HepG2 (cell line): ENCODE results near the gene UNC5B. TPM values are rescaled to one million over a fixed set of nuclear protein-coding genes. Genes with fewer than 3 reads are reported as not detected.

Source experiments
- ATAC-seq: fragments of 200-7000 bp; cut with Tn5 transposase; 3 replicates; pipeline ENCODE4 v1.9.1; 2020; ENCODE audit warnings: mild to moderate bottlenecking, moderate library complexity
- BruUV-seq: library from RNA; stranded (reverse); fragments of 400-500 nt; replicated peaks from 2 replicates; lab custom pipeline; 2021; lab: Mats Ljungman, UMichigan
- CTCF ChIA-PET: fragments of 300-600 bp; formaldehyde crosslinking; extraction: SDS; loops from one replicate; lab custom pipeline; 2021; ENCODE audit warnings: low total read pairs, inconsistent platforms, low intra/inter-chr PET ratio; lab: Yijun Ruan, JAX
- POLR2A ChIA-PET: fragments of 350-600 bp; sonication (Branson Sonifier 250); formaldehyde crosslinking; loops from one replicate; lab custom pipeline; 2020; ENCODE audit warnings: antibody characterized with exemption, inconsistent platforms; lab: Yijun Ruan, JAX
- DNase-seq: peaks from one replicate; pipeline ENCODE4 v3.0.0-alpha.2; 2015; ENCODE audit warnings: low spot score
- FAIRE-seq: peaks from 3 replicates; lab custom pipeline; 2011; peaks lifted over from hg19 to GRCh38; lab: Jason Lieb, UNC
- H2AFZ ChIP-seq: one replicate; pipeline ENCODE4 v1.6.1; 2011; ENCODE audit warnings: low read length, inconsistent platforms
- H3K27ac ChIP-seq: fragments of 300-600 bp; 3 replicates; pipeline ENCODE4 v1.8.0; 2011; ENCODE audit warnings: mixed run types, mild to moderate bottlenecking, mixed read lengths, low read length, inconsistent platforms; ENCODE audit not compliant: insufficient read depth; ENCODE audit errors: extremely low read length
- H3K27me3 ChIP-seq, 2 experiments: fragments of 200-600 bp in 1 of 2; 2 replicates in 1 of 2; 3 replicates in 1 of 2; pipeline versions ENCODE4 v1.6.0 to v1.8.0; 2011; ENCODE audit warnings: low read length in 2 of 2, mild to moderate bottlenecking in 2 of 2, moderate library complexity in 2 of 2, inconsistent platforms in 1 of 2; ENCODE audit not compliant: insufficient read depth in 2 of 2, control insufficient read depth in 1 of 2
- H3K36me3 ChIP-seq, 2 experiments: fragments of 200-600 bp in 1 of 2; replicated peaks in 1 of 2; 2 replicates in 1 of 2; 3 replicates in 1 of 2; pipeline versions ENCODE4 v1.5.1 to v1.8.0; 2011; ENCODE audit warnings: low read length in 2 of 2, inconsistent platforms in 1 of 2; ENCODE audit not compliant: insufficient read depth in 2 of 2, control insufficient read depth in 1 of 2
- H3K4me1 ChIP-seq: 2 replicates; pipeline ENCODE4 v1.5.1; 2012; ENCODE audit warnings: low read length, inconsistent platforms; ENCODE audit not compliant: insufficient read depth
- H3K4me2 ChIP-seq: 2 replicates; pipeline ENCODE4 v1.6.0; 2011; ENCODE audit warnings: low read depth, low read length, inconsistent platforms
- H3K4me3 ChIP-seq, 3 experiments: fragments of 200-600 bp in 1 of 3; sonication (generic), shearing (Covaris generic) in 1 of 3; replicated peaks in 1 of 3; 2 replicates each; pipeline ENCODE4 v1.5.1; 2011 to 2016; ENCODE audit warnings: low read length in 3 of 3, inconsistent platforms in 2 of 3, low read depth in 2 of 3, mild to moderate bottlenecking in 2 of 3, control low read depth in 1 of 3, mixed read lengths in 1 of 3; ENCODE audit not compliant: insufficient read depth in 1 of 3
- H3K79me2 ChIP-seq: one replicate; pipeline ENCODE4 v1.6.1; 2011; ENCODE audit warnings: low read length, inconsistent platforms; ENCODE audit not compliant: insufficient read depth
- H3K9ac ChIP-seq: 2 replicates; pipeline ENCODE4 v1.6.0; 2011; ENCODE audit warnings: mild to moderate bottlenecking, low read depth, low read length, inconsistent platforms; ENCODE audit not compliant: insufficient read depth
- H3K9me3 ChIP-seq: 2 replicates; pipeline ENCODE4 v1.5.1; 2012; ENCODE audit warnings: mild to moderate bottlenecking, low read length
- H4K20me1 ChIP-seq: 2 replicates; pipeline ENCODE4 v1.6.0; 2011; ENCODE audit warnings: inconsistent platforms, mild to moderate bottlenecking, low read length, moderate library complexity; ENCODE audit not compliant: insufficient read depth
- BHLHE40 ChIP-seq: IDR thresholded peaks from 2 replicates; pipeline ENCODE4 v1.6.1; 2011; ENCODE audit warnings: low read length, improper control_type of control experiment
- FOXA1 ChIP-seq, 2 experiments: fragments of 450-650 bp in 1 of 2; sonication (generic) in 1 of 2; formaldehyde crosslinking in 1 of 2; IDR thresholded peaks; 2 replicates each; pipeline versions ENCODE4 v1.4.0 to v1.6.1; 2016 to 2020; ENCODE audit warnings: missing genetic modification reagents in 1 of 2
- FOXA3 ChIP-seq: IDR thresholded peaks from 2 replicates; pipeline ENCODE4 v1.6.1; 2016; ENCODE audit warnings: missing genetic modification reagents, missing compliant biosample characterization
- FOXO4 ChIP-seq: sonication (generic); formaldehyde crosslinking; conservative IDR thresholded peaks from 2 replicates; pipeline ENCODE4 v1.8.1; 2023; ENCODE audit warnings: missing genetic modification reagents
- GATAD2A ChIP-seq: IDR thresholded peaks from 2 replicates; pipeline ENCODE4 v1.6.1; 2016
- HHEX ChIP-seq: IDR thresholded peaks from 2 replicates; pipeline ENCODE4 v1.6.1; 2016; ENCODE audit warnings: control low read depth
- KLF12 ChIP-seq: sonication (generic); formaldehyde crosslinking; IDR thresholded peaks from 2 replicates; pipeline ENCODE4 v1.4.0; 2020; ENCODE audit warnings: missing genetic modification reagents, borderline replicate concordance
- MZF1 ChIP-seq: sonication (generic); formaldehyde crosslinking; IDR thresholded peaks from 2 replicates; pipeline ENCODE4 v1.8.1; 2023; ENCODE audit warnings: mild to moderate bottlenecking, missing genetic modification reagents, borderline replicate concordance
- NR2F6 ChIP-seq, 2 experiments: IDR thresholded peaks; 2 replicates each; pipeline ENCODE4 v1.6.1; 2016; ENCODE audit warnings: antibody characterized with exemption in 1 of 2, mild to moderate bottlenecking in 1 of 2
- PAXIP1 ChIP-seq: sonication (generic); formaldehyde crosslinking; conservative IDR thresholded peaks from 2 replicates; pipeline ENCODE4 v1.4.0; 2020; ENCODE audit warnings: mild to moderate bottlenecking, missing genetic modification reagents, moderate library complexity
- POGZ ChIP-seq: sonication (generic); formaldehyde crosslinking; IDR thresholded peaks from 2 replicates; pipeline ENCODE4 v1.4.0; 2020; ENCODE audit warnings: mild to moderate bottlenecking, missing genetic modification reagents
- REPIN1 ChIP-seq: sonication (generic); formaldehyde crosslinking; IDR thresholded peaks from 2 replicates; pipeline ENCODE4 v1.8.0; 2022; ENCODE audit warnings: missing genetic modification reagents, low read depth, mild to moderate bottlenecking, borderline replicate concordance
- TBX3 ChIP-seq: fragments of 450-650 bp; IDR thresholded peaks from 2 replicates; pipeline ENCODE4 v1.6.1; 2017; ENCODE audit warnings: antibody characterized with exemption, mild to moderate bottlenecking, inconsistent platforms, borderline replicate concordance
- ZMYM3 ChIP-seq: sonication (generic); formaldehyde crosslinking; IDR thresholded peaks from 2 replicates; pipeline ENCODE4 v1.5.1; 2020; ENCODE audit warnings: mild to moderate bottlenecking, missing genetic modification reagents
- ZNF704 ChIP-seq: sonication (generic); formaldehyde crosslinking; IDR thresholded peaks from 2 replicates; pipeline ENCODE4 v1.8.1; 2023; ENCODE audit warnings: mild to moderate bottlenecking, inconsistent platforms, moderate library complexity, missing genetic modification reagents, borderline replicate concordance
- WGBS: methylation state at CpG from one replicate; pipeline ENCODE4 v1.1.6; 2017; ENCODE audit warnings: low lambda C conversion rate; 5-methylcytosine and 5-hydroxymethylcytosine counted together
- in situ Hi-C: cut with HindIII; loops from 2 replicates; pipeline ENCODE4 v1.10.0; 2017; ENCODE audit warnings: low pct_unique_long_range_greater_than_20kb; ENCODE audit not compliant: extremely low pct_ligation_motif_present
- intact Hi-C: fragments of 100-400 bp; cut with micrococcal nuclease; formaldehyde crosslinking; loops from one replicate; pipeline ENCODE4 v1.10.0; 2022; ENCODE audit not compliant: unreplicated experiment
- polyA plus RNA-seq, 8 experiments: library from polyadenylated mRNA; depleted of rRNA in 3 of 8; stranded (reverse) in 7 of 8; unstranded in 1 of 8; fragments of >200 nt; fragmentation: Illumina TruSeq in 4 of 8; extraction: Trizol in 4 of 8; gene quantifications; 2 replicates each; pipeline versions ENCODE4 v1.2.1 to v1.2.3, GENCODE V29; 2011 to 2016; ENCODE audit warnings: low read depth in 4 of 8, missing spikeins in 1 of 8, mixed read lengths in 1 of 8; ENCODE audit not compliant: insufficient read depth in 1 of 8
- total RNA-seq, 5 experiments: library from RNA; depleted of rRNA; stranded (reverse); fragments of >200 nt; fragmentation: Illumina TruSeq; extraction: Trizol; gene quantifications; 2 replicates each; pipeline ENCODE4 v1.2.3, GENCODE V29; 2016; ENCODE audit warnings: low read depth in 1 of 5
- TF ChIP-seq, protein P1 (sequence below): IDR thresholded peaks from 2 replicates; pipeline ENCODE4 v1.6.1; 2016

Gene UNC5B
- total and polyA plus RNA-seq, 2 of the 13 experiments (the other 11 are each of a cell fraction or from before 2014, with no cell fraction given), result 0.07 TPM

DNA sequence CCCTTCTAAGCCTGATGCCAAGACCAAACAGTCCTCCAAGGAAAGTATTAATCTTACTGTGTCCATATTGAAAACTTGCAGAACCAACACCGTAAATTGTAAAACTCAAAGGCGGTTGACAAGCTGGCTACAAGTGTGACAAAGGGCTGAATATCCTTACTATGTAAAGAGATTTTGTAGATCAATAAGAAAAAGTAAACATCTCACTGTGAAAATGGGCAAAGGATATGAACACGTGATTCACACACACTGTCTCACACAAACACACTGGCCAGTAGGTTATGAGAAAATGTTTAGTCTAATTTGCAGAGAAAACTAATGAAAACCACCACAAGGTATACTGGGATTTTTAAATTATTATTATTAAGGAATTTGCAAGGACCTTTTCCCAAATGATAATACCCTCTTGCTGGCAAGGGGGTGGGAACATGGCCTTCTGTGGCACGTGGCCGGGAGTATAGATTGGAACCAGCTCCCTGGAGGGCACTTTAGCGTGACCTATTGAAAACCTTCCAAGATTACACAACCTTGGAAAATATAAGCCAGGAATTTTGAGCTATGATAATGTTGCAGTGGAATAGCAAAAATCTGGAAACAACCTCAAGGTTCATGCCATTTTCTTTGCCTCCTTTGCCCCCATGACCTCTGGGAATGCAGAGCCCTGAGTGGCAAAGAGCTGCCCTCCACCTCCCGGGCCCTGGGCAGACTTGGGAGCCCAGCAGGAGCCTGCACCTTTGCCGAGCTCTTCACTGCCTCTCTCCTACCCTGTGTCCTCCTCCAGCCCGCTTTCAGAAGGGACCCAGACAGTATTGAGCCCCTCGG is 80.5 kb downstream of the UNC5B start:
- Histone ChIP-seq H2AFZ (no peak overlapping the region), H3K4me1 (peaks cover 26% of the 10 kb centered on the region), H3K9me3 (no peaks in the 10 kb centered on the region), H4K20me1 (no peaks in the 10 kb centered on the region), H3K27ac (no peak overlapping the region), H3K79me2 (no peaks in the 10 kb centered on the region), H3K9ac (no peak overlapping the region), H3K4me3 (no peak overlapping the region), H3K36me3 (no peaks in the 10 kb centered on the region), H3K4me2 (no peak overlapping the region), H3K27me3 (peaks cover 2 to 23% of the 10 kb centered on the region in 2 experiments; a peak in 3 of 5 replicates)
- in situ Hi-C loops, result no loop called here
- POLR2A ChIA-PET, result interaction anchor here (1.0 to 1.1 kb wide), 2 partner anchors 26 to 346 kb away, joined by 3 read pairs; partner anchors contain the start of gene SLC29A3
- BruUV-seq, result no TSS peak
- CTCF ChIA-PET, result no interaction called here
- ATAC-seq (no peak), DNase-seq (no peak), FAIRE-seq (no peak)
- intact Hi-C loops, result no loop called here
- WGBS, result 14% methylated on average over 10 of the region's 10 CpGs
- no peak for TF ChIP-seq POGZ (CRISPR knock-in tag)
- TF ChIP-seq NR2F6 (IDR thresholded peaks at IDR 0.05), result 0 out of 2 replicates have a peak, but pooled peaks have one; percentile 26
- no peak for TF ChIP-seq NR2F6 (CRISPR knock-in tag; IDR thresholded peaks at IDR 0.05)
- no peak for TF ChIP-seq MZF1 (CRISPR knock-in tag)
- peak; percentile 58; the same call in 1 of the 2 replicates for TF ChIP-seq TBX3
- no peak for TF ChIP-seq FOXA1 (IDR thresholded peaks at IDR 0.05)
- TF ChIP-seq FOXA1 (CRISPR knock-in tag; IDR thresholded peaks at IDR 0.05), result peak; percentile 29; the same call in 1 of the 2 replicates
- 0 out of 2 replicates have a peak, but pooled peaks have one; percentile 12 for TF ChIP-seq GATAD2A (CRISPR knock-in tag)
- TF ChIP-seq KLF12 (CRISPR knock-in tag), result no peak
- 0 out of 2 replicates have a peak, but pooled peaks have one; percentile 14 for TF ChIP-seq PAXIP1 (CRISPR knock-in tag)
- TF ChIP-seq, protein P1, sequence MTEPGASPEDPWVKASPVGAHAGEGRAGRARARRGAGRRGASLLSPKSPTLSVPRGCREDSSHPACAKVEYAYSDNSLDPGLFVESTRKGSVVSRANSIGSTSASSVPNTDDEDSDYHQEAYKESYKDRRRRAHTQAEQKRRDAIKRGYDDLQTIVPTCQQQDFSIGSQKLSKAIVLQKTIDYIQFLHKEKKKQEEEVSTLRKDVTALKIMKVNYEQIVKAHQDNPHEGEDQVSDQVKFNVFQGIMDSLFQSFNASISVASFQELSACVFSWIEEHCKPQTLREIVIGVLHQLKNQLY (CRISPR knock-in tag), result peak; percentile 58; the same call in 1 of the 2 replicates
- TF ChIP-seq HHEX (CRISPR knock-in tag), result peak; percentile 91
- no peak for TF ChIP-seq ZMYM3
- peak; percentile 67; the same call in 1 of the 2 replicates for TF ChIP-seq FOXA3 (CRISPR knock-in tag)
- TF ChIP-seq REPIN1 (CRISPR knock-in tag), result no peak
- no peak for TF ChIP-seq ZNF704 (CRISPR knock-in tag)
- peak; percentile 34; the same call in 1 of the 2 replicates for TF ChIP-seq BHLHE40
- no peak for TF ChIP-seq FOXO4
